Right hindlimb (tissue), 1 donor: Measurements from ENCODE around the gene LUZP2.
A peak's percentile ranks its signal among the peaks of the same experiment; 100 is the strongest.
"Not testable (repeated sequence)": the region's sequence is repeated elsewhere in the genome, so short reads cannot be mapped to it uniquely, and the experiment has no call there.

Experiments
- DNase-seq: peaks from one replicate; pipeline ENCODE4 v3.0.0-alpha.2; 2018

LUZP2 gene

GRCh38 chr11:24833573-24833972 is 336.7 kb downstream of the LUZP2 start:
- no peak for DNase-seq

DNA sequence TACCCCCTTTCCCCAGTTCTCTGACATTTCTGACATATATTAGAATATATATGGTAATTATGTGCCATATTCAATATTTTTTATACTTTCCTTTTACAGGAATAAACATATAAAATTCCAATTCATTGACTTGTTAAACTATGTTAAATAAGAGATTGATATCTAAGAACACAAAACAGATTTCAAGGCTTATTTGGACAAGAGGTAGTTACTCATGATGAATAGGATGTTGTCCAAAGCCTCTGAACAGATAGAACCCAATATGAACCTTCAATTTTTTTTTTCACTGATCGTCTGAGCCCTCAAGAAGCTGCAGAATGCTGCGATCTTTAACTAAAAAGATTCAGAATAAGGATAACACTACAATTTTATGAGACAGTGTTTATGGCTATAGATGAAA is 340.3 kb downstream of the LUZP2 start:
- no peak for DNase-seq

GRCh38 chr11:24842308-24842707 is 345.5 kb downstream of the LUZP2 start:
- DNase-seq, result no peak

- DNase-seq, result no peak
Measured at GRCh38 chr11:24844406-24844805, 347.6 kb downstream of the LUZP2 start.

GRCh38 chr11:24848857-24849256 is 352.0 kb downstream of the LUZP2 start:
- DNase-seq, result no peak

- DNase-seq, result no peak
Measured at GRCh38 chr11:24855951-24856350, 359.1 kb downstream of the LUZP2 start.

DNA sequence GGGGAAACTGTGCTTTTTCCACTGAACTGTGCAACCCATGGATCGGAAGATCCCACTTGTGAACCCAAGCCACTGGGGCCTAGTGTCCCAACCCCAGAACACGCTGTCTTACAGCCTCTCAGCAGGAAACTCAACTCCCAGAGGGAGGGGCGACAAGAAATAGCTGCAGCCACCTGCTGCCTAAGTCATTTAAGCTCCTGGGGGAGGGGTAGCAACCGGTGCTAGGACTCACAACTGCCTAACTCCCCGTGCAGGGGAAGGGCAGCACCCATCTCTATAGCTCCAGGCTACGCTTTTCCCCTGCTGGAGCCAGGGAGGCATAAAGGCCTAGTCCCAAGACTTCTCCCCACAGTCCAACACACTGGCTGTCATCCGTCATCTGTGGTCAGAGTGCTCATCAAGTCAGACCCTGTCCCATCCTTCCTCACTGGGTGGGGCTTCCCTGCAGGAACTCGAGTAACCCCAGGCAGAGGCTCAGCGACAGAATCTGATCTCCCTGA is 363.0 kb downstream of the LUZP2 start:
- DNase-seq, result no peak

- DNase-seq, result no peak
Measured at GRCh38 chr11:24861440-24861839, 364.6 kb downstream of the LUZP2 start.

- no peak for DNase-seq
Measured at GRCh38 chr11:24866743-24867142, 369.9 kb downstream of the LUZP2 start.

DNA sequence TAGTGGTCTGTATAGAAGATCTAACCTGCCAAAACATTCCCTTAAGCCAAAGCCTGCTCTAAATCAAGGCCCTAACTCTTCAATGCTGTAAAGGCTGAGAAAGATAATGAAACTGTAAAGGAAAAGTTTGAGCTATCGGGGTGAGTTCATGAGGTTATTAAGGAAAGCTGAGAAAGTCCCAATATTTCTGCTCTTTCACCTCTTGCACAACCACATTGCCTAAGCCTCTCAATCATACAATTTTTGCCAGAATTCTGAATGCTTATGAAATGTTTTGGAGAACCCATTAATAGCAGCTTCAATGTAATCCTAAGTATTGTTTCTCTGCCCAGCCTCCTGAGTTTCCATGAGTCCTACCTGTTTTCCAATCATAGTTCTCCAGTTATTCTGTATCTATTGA is 373.2 kb downstream of the LUZP2 start:
- no peak for DNase-seq

GRCh38 chr11:24872186-24872585 is 375.3 kb downstream of the LUZP2 start:
- no peak for DNase-seq

GRCh38 chr11:24872651-24873311 is 375.9 kb downstream of the LUZP2 start:
- DNase-seq, result no peak

- DNase-seq, result no peak
Measured at GRCh38 chr11:24880962-24881361, 384.1 kb downstream of the LUZP2 start.

DNA sequence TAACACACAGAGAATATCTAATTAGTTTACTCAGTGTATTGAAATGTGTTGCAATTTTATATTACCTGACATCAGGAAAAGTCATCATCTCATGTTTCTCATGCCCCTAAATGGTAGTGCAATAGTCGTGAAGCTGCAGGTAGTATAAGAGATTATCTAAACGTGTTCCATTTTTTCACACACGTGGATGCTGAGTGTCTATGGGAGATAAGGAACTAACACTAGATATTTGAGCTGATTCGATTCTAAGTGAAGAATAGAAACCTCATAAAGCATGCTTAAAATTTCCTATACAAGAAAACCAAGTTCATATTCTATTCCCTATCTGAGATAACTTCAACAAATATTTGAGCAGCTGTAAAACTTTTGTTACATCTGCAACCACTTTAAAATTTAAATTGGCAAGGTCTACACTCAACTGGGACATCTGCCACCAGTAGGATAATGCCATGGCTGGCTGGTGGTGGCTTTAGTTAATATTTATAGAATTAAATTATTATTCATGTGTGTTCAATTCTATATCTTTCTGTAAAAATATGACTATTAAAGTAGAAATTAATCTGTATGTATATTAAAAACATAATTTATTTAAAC is 388.8 kb downstream of the LUZP2 start:
- no peak for DNase-seq

DNA sequence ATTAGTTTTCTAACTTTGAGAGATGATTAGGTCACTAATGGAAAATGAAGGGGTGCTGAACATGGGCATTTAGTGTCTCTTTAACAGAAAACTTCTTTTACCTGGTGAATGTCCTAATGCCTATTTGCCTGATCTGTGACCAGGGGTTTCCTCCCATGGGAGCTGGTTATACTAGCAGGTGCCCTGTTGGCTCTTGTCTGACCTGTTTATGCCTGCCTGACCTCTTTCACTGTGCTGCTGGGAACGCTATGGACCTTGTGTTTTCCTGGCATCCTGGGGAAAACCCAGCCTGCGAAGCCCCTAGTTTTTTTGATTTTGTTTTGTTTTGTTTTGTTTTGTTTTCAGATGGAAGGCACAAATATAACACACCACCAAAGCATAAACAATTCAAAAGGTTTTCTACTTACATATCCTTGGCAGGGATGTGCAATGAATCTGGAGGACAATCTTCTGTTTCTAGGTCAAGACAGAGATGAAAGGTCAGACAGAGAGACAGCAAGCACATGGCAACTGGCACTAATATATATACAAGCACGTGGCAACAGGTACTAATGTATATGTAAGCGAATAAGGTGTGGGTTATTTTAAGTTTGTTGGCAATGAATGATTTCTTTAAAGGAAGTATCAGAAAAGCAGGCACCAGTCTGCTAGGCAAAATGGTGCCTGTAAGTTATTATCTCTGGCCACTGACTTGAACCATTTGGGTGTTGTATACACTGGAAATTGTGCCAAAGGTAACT is 390.2 kb downstream of the LUZP2 start:
- no peak for DNase-seq

DNA sequence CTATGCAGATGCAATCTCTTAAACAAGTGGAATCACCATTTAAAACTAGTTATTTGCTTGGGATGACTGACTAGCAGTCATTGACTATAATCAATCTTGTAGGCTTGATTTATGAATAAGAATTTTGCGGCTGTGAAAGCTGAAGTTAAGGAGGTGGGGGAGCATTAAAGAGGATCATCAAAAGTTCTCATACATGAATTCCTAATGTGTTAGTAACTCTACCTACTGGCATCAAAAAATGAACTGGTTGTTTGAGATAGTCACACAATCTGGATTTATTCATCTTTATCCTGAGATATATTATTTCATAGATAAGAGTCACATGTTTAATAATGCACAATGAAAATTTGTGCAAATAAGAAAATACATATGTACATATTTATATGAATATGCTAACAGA is 393.6 kb downstream of the LUZP2 start:
- no peak for DNase-seq

GRCh38 chr11:24891845-24892492 is 395.1 kb downstream of the LUZP2 start:
- not testable (repeated sequence) for DNase-seq

- no peak for DNase-seq
Measured at GRCh38 chr11:24896118-24896835, 399.4 kb downstream of the LUZP2 start.

GRCh38 chr11:24900514-24900913 is 403.7 kb downstream of the LUZP2 start:
- DNase-seq, result peak; percentile 42

DNA sequence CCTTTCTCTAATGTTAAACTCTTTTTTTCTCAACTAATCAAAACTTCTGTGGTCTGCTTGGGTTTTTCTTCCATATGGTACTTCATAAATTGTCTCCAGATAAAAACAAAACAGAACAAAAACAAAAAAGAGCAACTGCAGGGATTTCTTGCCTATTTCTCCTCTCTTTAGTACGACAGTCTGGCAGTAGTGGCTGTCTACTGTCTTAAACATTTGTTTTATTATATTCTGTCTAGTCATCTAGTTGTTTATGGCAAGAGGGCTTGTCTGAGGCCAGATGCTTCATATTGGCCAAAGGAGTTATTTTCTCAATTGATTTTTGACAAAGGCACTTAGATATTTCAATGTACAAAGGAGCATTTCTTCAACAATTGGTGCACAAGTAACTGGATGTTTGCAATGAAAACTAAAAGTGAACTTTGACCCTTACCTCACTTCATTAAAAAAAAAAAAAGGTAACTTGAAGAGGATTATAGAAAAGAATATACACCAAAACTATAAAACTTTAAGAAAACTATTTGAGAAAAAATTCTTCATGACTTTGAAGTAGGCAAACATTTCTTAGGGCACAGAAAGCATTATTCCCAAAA is 404.2 kb downstream of the LUZP2 start:
- DNase-seq, result no peak

DNA sequence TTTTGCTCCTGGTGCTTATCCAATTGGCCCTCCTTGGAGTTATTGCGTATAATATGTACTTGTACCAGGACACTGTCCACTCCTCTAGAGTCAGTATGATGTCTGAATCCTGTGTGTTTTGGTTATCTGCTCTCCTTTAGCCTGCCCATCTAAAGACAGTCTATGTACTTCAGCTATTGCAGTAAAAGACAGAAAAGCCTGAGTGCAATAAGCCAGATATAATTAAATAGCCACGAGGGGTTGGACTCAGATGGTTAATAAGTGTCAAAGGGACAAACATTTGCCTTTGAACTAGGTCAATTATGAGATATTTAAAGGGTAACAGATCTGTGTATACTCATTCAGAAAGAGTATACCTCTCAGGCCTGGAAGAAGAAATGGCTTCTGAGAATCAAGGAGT is 406.7 kb downstream of the LUZP2 start:
- DNase-seq, result no peak

- DNase-seq, result no peak
Measured at GRCh38 chr11:24925091-24925490, 428.2 kb downstream of the LUZP2 start.
